AG09309 (cell line): Measurements from ENCODE around the gene ALX4.
A peak's percentile ranks its signal among the peaks of the same experiment; 100 is the strongest.

ENCODE experiments used
- DNase-seq: peaks from one replicate; pipeline ENCODE4 v3.0.0-alpha.2; 2010; ENCODE audit warnings: low read depth
- H3K4me3 ChIP-seq: 2 replicates; pipeline ENCODE4 v1.5.1; 2011; ENCODE audit warnings: mild to moderate bottlenecking, low read depth, low read length, moderate library complexity; ENCODE audit not compliant: control insufficient read depth
- CTCF ChIP-seq: IDR thresholded peaks from 2 replicates; pipeline ENCODE4 v1.5.1; 2011; ENCODE audit warnings: mild to moderate bottlenecking, low read depth, low read length, inconsistent platforms; ENCODE audit not compliant: insufficient read depth, control insufficient read depth; ENCODE audit errors: missing control alignments

ALX4 gene

GRCh38 chr11:44309478-44310205 lies at the start of gene ALX4:
ALX4 (minus strand) TSS chr11:44310139; CDS start chr11:44310062, 77 bp downstream.
- DNase-seq = no peak
- no peak for TF ChIP-seq CTCF
- H3K4me3 ChIP-seq = peak within 1 kb of the TSS; percentile 40

- DNase-seq = no peak
- H3K4me3 ChIP-seq = no peak overlapping the region
- no peak for TF ChIP-seq CTCF
Observed at GRCh38 chr11:44359162-44359561, 49.2 kb upstream of the ALX4 start.

DNA sequence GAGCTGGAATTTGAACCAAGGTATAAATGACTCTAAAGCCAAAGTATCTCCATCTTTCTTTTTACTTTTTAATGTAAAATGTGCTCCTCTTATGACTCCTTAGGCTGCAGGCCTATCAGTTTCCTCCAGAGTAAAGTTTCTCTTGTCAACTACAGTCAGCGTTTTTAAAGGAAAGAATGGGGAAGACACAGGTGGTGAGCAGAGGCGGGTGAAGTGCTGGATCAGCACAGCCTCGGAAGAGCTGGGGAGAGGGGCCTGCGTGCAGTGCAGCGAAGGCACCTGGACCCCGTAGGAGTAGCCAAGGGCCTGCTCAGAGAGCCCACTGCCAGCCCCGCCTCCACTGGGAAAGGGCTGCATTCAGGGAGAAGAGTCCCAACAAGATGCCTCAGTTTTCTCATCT lies 48.8 kb upstream of the ALX4 start:
- TF ChIP-seq CTCF = no peak
- DNase-seq = no peak
- no peak overlapping the region for H3K4me3 ChIP-seq

GRCh38 chr11:44357711-44358110 lies 47.8 kb upstream of the ALX4 start:
- DNase-seq = no peak
- no peak overlapping the region for H3K4me3 ChIP-seq
- TF ChIP-seq CTCF = no peak

DNA sequence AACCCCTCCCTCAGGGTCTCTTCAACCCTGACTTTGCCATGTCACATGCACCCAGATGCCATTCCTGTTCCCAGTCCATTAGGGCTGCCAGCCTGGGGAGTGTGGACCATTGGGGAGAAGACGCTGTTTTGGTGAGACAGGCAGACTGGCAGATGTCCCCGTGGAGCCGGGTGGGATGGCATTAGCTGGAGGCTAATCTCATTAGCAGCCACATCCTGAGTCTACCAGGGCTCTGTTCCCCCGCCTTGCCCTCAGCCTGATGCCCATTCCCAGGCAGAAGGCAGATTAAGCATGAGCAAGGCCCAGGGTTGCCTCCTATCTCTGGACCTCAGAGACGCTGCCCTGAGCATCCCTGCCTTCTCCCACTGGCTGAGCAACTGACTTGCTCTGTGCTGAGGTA lies 46.4 kb upstream of the ALX4 start:
- no peak for TF ChIP-seq CTCF
- no peak overlapping the region for H3K4me3 ChIP-seq
- no peak for DNase-seq

DNA sequence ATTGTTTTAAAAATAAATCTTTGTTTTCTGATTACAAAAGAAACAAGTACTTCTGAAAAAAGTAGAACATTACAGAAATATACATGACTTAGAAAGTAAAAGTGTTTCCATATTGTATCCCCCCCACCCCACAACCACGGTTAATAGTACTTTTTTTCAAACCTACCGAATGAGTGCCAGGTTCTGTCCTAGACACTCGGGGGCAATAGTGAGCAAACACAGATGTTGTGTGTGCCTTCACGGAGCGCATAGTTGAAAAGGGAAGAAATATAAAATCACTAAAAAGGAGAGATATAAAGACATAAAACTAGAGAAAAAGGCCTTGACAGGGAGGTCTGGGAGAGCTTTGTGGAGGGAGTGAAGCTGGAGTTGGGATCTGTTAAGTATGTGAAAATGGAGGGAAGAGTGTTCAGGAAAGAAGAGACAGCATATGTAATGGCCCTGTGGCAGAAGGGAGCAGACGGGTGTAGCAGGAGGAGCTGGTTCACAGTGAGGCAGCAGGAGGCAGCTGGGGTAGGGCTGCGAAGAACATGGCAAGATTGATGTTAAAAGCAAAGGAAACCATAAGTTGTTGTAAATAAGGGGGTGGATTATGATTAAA lies 42.1 kb upstream of the ALX4 start:
- no peak for DNase-seq
- H3K4me3 ChIP-seq = no peak overlapping the region
- TF ChIP-seq CTCF = no peak
